Smooth muscle cell (in vitro differentiated cells): ENCODE results near the gene BCDIN3D. TPM values are rescaled to one million over a fixed set of nuclear protein-coding genes. Genes with fewer than 3 reads are reported as not detected.

Source experiments
- DNase-seq: peaks from one replicate; lab custom pipeline; 2025; ENCODE audit not compliant: unreplicated experiment; lab: John Stamatoyannopoulos, UW
- H2AFZ ChIP-seq: fragments of 200-600 bp; sonication (generic); 2 replicates; pipeline ENCODE4 v1.6.0; 2016; ENCODE audit warnings: antibody characterized with exemption, low read depth, mild to moderate bottlenecking
- H3F3A ChIP-seq: fragments of 200-600 bp; sonication (generic); 2 replicates; pipeline ENCODE4 v1.6.0; 2017; ENCODE audit warnings: antibody characterized with exemption, low read depth
- H3K27ac ChIP-seq: fragments of 200-600 bp; sonication (generic); 2 replicates; pipeline ENCODE4 v1.5.1; 2016; ENCODE audit warnings: low read depth, mild to moderate bottlenecking
- H3K27me3 ChIP-seq: fragments of 200-600 bp; sonication (generic); 2 replicates; pipeline ENCODE4 v1.6.1; 2016; ENCODE audit warnings: low read depth, mild to moderate bottlenecking
- H3K36me3 ChIP-seq: fragments of 200-600 bp; sonication (generic); 2 replicates; pipeline ENCODE4 v1.5.1; 2016; ENCODE audit warnings: low read depth
- H3K4me1 ChIP-seq: fragments of 200-600 bp; sonication (generic); 2 replicates; pipeline ENCODE4 v1.5.1; 2016; ENCODE audit warnings: low read depth
- H3K4me2 ChIP-seq: fragments of 200-600 bp; sonication (generic); 2 replicates; pipeline ENCODE4 v1.6.0; 2016; ENCODE audit warnings: mild to moderate bottlenecking
- H3K4me3 ChIP-seq: fragments of 200-600 bp; sonication (generic); 2 replicates; pipeline ENCODE4 v1.5.1; 2016; ENCODE audit warnings: mild to moderate bottlenecking
- H3K79me2 ChIP-seq: fragments of 200-600 bp; sonication (generic); 2 replicates; pipeline ENCODE4 v1.6.0; 2016; ENCODE audit warnings: low read depth, mild to moderate bottlenecking
- H3K9ac ChIP-seq: fragments of 200-600 bp; sonication (generic); 2 replicates; pipeline ENCODE4 v1.6.0; 2016; ENCODE audit warnings: low read depth
- H3K9me3 ChIP-seq: fragments of 200-600 bp; sonication (generic); replicated peaks from 2 replicates; pipeline ENCODE4 v1.5.1; 2016; ENCODE audit warnings: low read depth
- H4K20me1 ChIP-seq: fragments of 200-600 bp; sonication (generic); 2 replicates; pipeline ENCODE4 v1.6.0; 2016; ENCODE audit warnings: low read depth
- WGBS: methylation state at CpG from one replicate; pipeline ENCODE4 v1.1.7; 2016; ENCODE audit warnings: low lambda C conversion rate; 5-methylcytosine and 5-hydroxymethylcytosine counted together
- polyA plus RNA-seq: library from polyadenylated mRNA; unstranded; fragments of >200 nt; fragmentation: Nextera tagmentation; extraction: Ambion mirVana; gene quantifications from 2 replicates; pipeline ENCODE4 v1.2.1, GENCODE V29; 2016
- total RNA-seq: library from RNA; depleted of rRNA; stranded (reverse); fragments of >200 nt; gene quantifications from 2 replicates; pipeline ENCODE4 v1.2.3, GENCODE V29; 2014
- TF ChIP-seq, protein P1 (sequence below): fragments of 200-600 bp; sonication (generic); IDR thresholded peaks from 2 replicates; pipeline ENCODE4 v1.5.1; 2017; ENCODE audit warnings: borderline replicate concordance, mild to moderate bottlenecking, antibody characterized with exemption; ENCODE audit not compliant: insufficient read depth, poor library complexity, severe bottlenecking

BCDIN3D gene
- total and polyA plus RNA-seq, 2 experiments from 2014 or later: 2.9 to 3.4 TPM

DNA sequence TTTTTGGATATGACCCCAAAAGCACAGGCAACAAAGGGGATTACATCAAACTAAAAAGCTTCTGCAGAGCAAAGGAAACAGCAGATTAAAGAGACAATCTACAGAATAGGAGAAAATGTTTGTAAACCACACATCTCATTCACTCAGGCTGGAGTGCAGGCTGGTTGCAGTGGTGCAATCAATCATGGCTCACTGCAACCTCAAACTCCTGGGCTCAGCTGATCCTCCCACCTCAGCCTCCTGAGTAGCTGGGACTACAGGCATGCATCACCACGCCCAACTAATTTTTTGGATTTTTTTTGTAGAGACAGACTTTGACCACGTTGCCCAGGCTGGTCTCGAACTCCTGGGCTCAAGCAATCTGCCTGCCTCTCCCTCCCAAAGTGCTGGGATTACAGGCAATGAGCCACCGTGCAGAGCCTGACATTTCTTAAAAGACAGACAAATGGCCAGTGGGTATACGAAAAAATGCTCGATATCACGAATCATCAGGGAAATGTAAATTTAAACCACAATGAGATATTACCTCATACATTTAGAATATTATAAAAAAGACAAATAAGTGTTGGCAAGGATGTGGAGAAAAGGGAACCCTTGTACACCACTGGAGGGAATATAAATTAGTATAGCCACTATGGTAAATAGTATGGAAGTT, 24.5 kb downstream of the BCDIN3D start:
- 89% methylated on average over 7 of the region's 7 CpGs for WGBS
- DNase-seq: no peak
- no peaks in the 10 kb centered on the region for H3K36me3 ChIP-seq
- no peaks in the 10 kb centered on the region for H4K20me1 ChIP-seq
- H3K27me3 ChIP-seq: no peaks in the 10 kb centered on the region
- no peaks in the 10 kb centered on the region for H3K9me3 ChIP-seq
- no peak overlapping the region for H3K27ac ChIP-seq
- H3K4me3 ChIP-seq: no peak overlapping the region
- no peaks in the 10 kb centered on the region for H3K79me2 ChIP-seq
- H3K4me1 ChIP-seq: no peaks in the 10 kb centered on the region
- no peak overlapping the region for H3K9ac ChIP-seq
- no peak overlapping the region for H2AFZ ChIP-seq
- TF ChIP-seq, protein P1, sequence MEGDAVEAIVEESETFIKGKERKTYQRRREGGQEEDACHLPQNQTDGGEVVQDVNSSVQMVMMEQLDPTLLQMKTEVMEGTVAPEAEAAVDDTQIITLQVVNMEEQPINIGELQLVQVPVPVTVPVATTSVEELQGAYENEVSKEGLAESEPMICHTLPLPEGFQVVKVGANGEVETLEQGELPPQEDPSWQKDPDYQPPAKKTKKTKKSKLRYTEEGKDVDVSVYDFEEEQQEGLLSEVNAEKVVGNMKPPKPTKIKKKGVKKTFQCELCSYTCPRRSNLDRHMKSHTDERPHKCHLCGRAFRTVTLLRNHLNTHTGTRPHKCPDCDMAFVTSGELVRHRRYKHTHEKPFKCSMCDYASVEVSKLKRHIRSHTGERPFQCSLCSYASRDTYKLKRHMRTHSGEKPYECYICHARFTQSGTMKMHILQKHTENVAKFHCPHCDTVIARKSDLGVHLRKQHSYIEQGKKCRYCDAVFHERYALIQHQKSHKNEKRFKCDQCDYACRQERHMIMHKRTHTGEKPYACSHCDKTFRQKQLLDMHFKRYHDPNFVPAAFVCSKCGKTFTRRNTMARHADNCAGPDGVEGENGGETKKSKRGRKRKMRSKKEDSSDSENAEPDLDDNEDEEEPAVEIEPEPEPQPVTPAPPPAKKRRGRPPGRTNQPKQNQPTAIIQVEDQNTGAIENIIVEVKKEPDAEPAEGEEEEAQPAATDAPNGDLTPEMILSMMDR: no peak
- H3K4me2 ChIP-seq: no peak overlapping the region
- H3F3A ChIP-seq: no peaks in the 10 kb centered on the region

DNA sequence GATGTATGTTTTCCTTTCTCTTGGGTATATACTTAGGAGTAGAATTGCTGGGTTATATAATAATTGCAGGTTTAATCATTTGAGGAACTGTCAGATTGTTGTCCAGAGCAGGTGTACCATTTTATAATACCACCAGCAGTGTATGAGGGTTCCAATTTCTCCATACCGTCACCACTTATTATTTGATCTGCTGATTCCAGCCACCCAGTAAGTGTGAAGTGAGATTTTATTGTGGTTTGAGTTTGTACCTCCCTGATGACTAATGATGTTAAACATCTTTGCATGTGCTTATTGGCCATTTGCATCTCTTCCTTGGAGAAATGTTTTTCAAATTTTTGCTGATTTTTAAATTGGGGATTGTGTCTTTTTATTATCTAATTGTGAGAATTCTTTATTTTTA, 29.8 kb downstream of the BCDIN3D start:
- H3K4me1 ChIP-seq: peaks cover 36% of the 10 kb centered on the region
- H3K79me2 ChIP-seq: peaks cover 20% of the 10 kb centered on the region
- no peak for DNase-seq
- no peak overlapping the region for H2AFZ ChIP-seq
- no peaks in the 10 kb centered on the region for H4K20me1 ChIP-seq
- no peak overlapping the region for H3K27ac ChIP-seq
- no peak overlapping the region for H3K9ac ChIP-seq
- 96% methylated on average over 1 of the region's 1 CpG for WGBS
- no peaks in the 10 kb centered on the region for H3K27me3 ChIP-seq
- H3K36me3 ChIP-seq: no peaks in the 10 kb centered on the region
- no peaks in the 10 kb centered on the region for H3K9me3 ChIP-seq
- H3F3A ChIP-seq: peaks cover 8% of the 10 kb centered on the region
- no peak overlapping the region for H3K4me3 ChIP-seq
- H3K4me2 ChIP-seq: no peak overlapping the region
- TF ChIP-seq, protein P1: no peak

DNA sequence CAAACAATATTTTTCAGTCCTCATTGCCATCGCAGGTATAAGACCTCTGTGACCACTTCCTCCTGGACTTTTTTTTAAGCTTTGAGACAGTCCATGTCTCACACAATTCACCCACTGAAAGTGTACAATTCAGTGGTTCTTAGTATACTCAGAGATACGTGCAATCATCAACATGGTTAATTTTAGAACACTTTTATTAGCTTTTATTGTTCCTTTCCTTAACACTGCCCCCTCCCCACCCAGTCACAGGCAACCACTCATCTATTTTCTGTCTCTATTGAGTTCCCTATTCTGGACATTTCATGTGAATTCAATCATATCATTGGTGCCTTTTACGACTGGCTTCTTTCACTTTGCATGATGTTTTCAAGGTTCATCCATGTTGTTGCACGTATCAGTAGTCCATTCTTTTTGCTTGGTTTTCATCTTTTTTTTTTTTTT, 30.9 kb downstream of the BCDIN3D start:
- Histone ChIP-seq H2AFZ (no peak overlapping the region), H3K4me2 (no peak overlapping the region), H3K27ac (peak overlapping the region; percentile 86), H3K79me2 (peaks cover 20% of the 10 kb centered on the region), H3K9ac (no peak overlapping the region), H3K4me3 (no peak overlapping the region), H3K4me1 (peaks cover 37% of the 10 kb centered on the region), H3K36me3 (no peaks in the 10 kb centered on the region), H4K20me1 (no peaks in the 10 kb centered on the region), H3F3A (peaks cover 8% of the 10 kb centered on the region), H3K9me3 (no peaks in the 10 kb centered on the region), H3K27me3 (no peaks in the 10 kb centered on the region)
- TF ChIP-seq, protein P1: no peak
- WGBS: 90% methylated on average over 4 of the region's 4 CpGs
- no peak for DNase-seq

DNA sequence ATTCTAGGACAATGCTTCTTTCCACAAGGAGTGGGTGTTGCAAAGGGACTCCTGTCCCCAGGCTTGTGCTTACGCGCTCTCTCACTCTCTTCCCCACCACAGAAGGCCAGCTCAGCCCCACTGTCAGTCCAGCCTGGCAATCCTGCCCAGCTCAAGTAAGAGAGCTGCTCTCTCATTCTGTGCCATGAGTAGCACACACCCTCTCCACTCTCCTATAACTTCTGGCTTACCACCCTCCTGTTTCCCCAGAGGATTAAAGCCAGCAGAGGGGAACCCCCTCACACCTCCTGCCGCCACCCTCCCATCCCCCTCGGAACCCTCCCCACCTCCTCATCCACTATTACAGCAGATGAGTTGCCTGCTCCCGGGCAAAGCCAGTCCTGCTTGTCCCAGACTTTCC, 31.8 kb downstream of the BCDIN3D start:
- Histone ChIP-seq H3K4me1 (peaks cover 37% of the 10 kb centered on the region), H3K4me2 (peak overlapping the region; percentile 59), H3F3A (peaks cover 8% of the 10 kb centered on the region), H3K79me2 (peaks cover 20% of the 10 kb centered on the region), H3K36me3 (no peaks in the 10 kb centered on the region), H3K27ac (peak overlapping the region; percentile 86), H3K9ac (no peak overlapping the region), H3K27me3 (no peaks in the 10 kb centered on the region), H3K9me3 (no peaks in the 10 kb centered on the region), H3K4me3 (no peak overlapping the region), H2AFZ (no peak overlapping the region), H4K20me1 (no peaks in the 10 kb centered on the region)
- DNase-seq: no peak
- 50% methylated on average over 5 of the region's 5 CpGs for WGBS
- TF ChIP-seq, protein P1: no peak
